PC-3 (cell line): ENCODE measurements around the gene MS4A7. TPM values are rescaled to one million over a fixed set of nuclear protein-coding genes. Genes with fewer than 3 reads are reported as not detected.

Experiments
- ATAC-seq: fragments of 200-7000 bp; cut with Tn5 transposase; 2 replicates; pipeline ENCODE4 v1.9.1; 2020; ENCODE audit warnings: mild to moderate bottlenecking, moderate library complexity
- BruUV-seq: library from RNA; stranded (reverse); fragments of 400-500 nt; replicated peaks from 2 replicates; lab custom pipeline; 2021; lab: Mats Ljungman, UMichigan
- CTCF ChIA-PET: fragments of 300-600 bp; sonication (Branson Sonifier 250); formaldehyde crosslinking; loops from one replicate; lab custom pipeline; 2022; ENCODE audit warnings: antibody characterized with exemption; lab: Charles Lee
- POLR2A ChIA-PET: fragments of 300-600 bp; sonication (Branson Sonifier 250); formaldehyde crosslinking; loops from one replicate; lab custom pipeline; 2022; ENCODE audit warnings: antibody characterized with exemption; ENCODE audit not compliant: unreplicated experiment; lab: Charles Lee
- DNase-seq: peaks from one replicate; pipeline ENCODE4 v3.0.0-alpha.2; 2015
- H2AFZ ChIP-seq: fragments of 300-600 bp; sonication (generic); 2 replicates; pipeline ENCODE4 v1.6.0; 2016; ENCODE audit warnings: antibody characterized with exemption, low read length
- H3F3A ChIP-seq: fragments of 300-600 bp; sonication (generic); one replicate; pipeline ENCODE4 v1.6.0; 2017; ENCODE audit warnings: antibody characterized with exemption, low read length, control low read depth, mild to moderate bottlenecking; ENCODE audit not compliant: unreplicated experiment
- H3K27ac ChIP-seq: fragments of 300-600 bp; sonication (generic); 2 replicates; pipeline ENCODE4 v1.5.1; 2016; ENCODE audit warnings: mild to moderate bottlenecking, low read length
- H3K27me3 ChIP-seq: fragments of 300-600 bp; sonication (generic); 2 replicates; pipeline ENCODE4 v1.6.1; 2016; ENCODE audit warnings: low read length, mixed read lengths
- H3K36me3 ChIP-seq: fragments of 300-600 bp; sonication (generic); 2 replicates; pipeline ENCODE4 v1.6.1; 2016; ENCODE audit warnings: low read depth, mixed run types, low read length, mixed read lengths
- H3K4me1 ChIP-seq: fragments of 300-600 bp; sonication (generic); 2 replicates; pipeline ENCODE4 v1.5.1; 2016; ENCODE audit warnings: low read length; ENCODE audit not compliant: insufficient read depth
- H3K4me2 ChIP-seq: fragments of 300-600 bp; sonication (generic); 2 replicates; pipeline ENCODE4 v1.6.0; 2016; ENCODE audit warnings: low read length
- H3K4me3 ChIP-seq: fragments of 300-600 bp; sonication (generic); 2 replicates; pipeline ENCODE4 v1.5.1; 2016; ENCODE audit warnings: mild to moderate bottlenecking, low read length, mixed read lengths
- H3K79me2 ChIP-seq: fragments of 300-600 bp; sonication (generic); 2 replicates; pipeline ENCODE4 v1.6.1; 2017; ENCODE audit warnings: low read length, mixed read lengths
- H3K9ac ChIP-seq: fragments of 300-600 bp; sonication (generic); 2 replicates; pipeline ENCODE4 v1.6.0; 2016; ENCODE audit warnings: mild to moderate bottlenecking, low read length
- H3K9me2 ChIP-seq: fragments of 300-600 bp; sonication (generic); replicated peaks from 2 replicates; pipeline ENCODE4 v1.6.1; 2016; ENCODE audit warnings: mixed run types, low read length, mixed read lengths
- H3K9me3 ChIP-seq: fragments of 300-600 bp; sonication (generic); 2 replicates; pipeline ENCODE4 v1.6.1; 2016; ENCODE audit warnings: low read length, mixed read lengths
- H4K20me1 ChIP-seq: fragments of 300-600 bp; sonication (generic); 2 replicates; pipeline ENCODE4 v1.6.1; 2016; ENCODE audit warnings: low read length, mixed read lengths
- CTCF ChIP-seq: fragments of 300-600 bp; sonication (generic); conservative IDR thresholded peaks from 2 replicates; pipeline ENCODE4 v1.5.1; 2017; ENCODE audit warnings: antibody characterized with exemption, low read depth, mild to moderate bottlenecking, low read length
- EZH2 ChIP-seq: fragments of 300-600 bp; sonication (generic); IDR thresholded peaks from one replicate; pipeline ENCODE4 v1.6.1; 2017; ENCODE audit warnings: antibody characterized with exemption, mild to moderate bottlenecking, low read length; ENCODE audit not compliant: unreplicated experiment
- EZH2phosphoT487 ChIP-seq: fragments of 300-600 bp; sonication (generic); IDR thresholded peaks from 2 replicates; pipeline ENCODE4 v1.6.1; 2018; ENCODE audit warnings: mild to moderate bottlenecking, antibody characterized with exemption, low read length, borderline replicate concordance
- intact Hi-C: fragments of 100-400 bp; cut with micrococcal nuclease; formaldehyde crosslinking; loops from 2 replicates; pipeline ENCODE4 v1.9.0; 2023
- total RNA-seq: library from RNA; depleted of rRNA; stranded (reverse); fragments of >200 nt; gene quantifications from 2 replicates; pipeline ENCODE4 v1.2.3, GENCODE V29; 2014

MS4A7 gene
- total RNA-seq, 1 experiment from 2014 or later = 2.1 TPM

DNA sequence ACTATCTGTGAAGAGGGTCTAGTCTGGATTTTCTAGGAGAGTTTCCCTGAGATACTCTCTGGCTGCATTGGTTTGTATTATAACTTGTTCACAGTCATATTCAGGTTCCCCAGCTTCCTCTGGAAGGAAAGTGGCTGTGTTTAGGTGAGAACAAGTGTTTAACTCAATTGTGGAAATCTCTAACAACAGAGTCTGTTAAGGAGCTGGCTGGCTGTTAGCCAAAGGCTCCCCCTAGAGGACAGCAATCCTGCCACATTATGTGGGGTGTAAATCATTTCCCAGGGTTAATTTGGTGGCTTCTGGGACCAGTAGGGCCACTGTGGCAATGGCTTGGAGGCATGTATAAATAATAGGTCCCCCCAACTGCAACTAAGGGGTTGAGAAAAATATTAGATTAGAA, 32.8 kb upstream of the MS4A7 start:
- ChIA-PET POLR2A (interaction anchor here (0.6 kb wide), 1 partner anchor 172 kb away, joined by 6 read pairs; no protein-coding TSS in a partner anchor), CTCF (no interaction called here)
- Histone ChIP-seq H3K27ac (no peak overlapping the region), H3K36me3 (no peaks in the 10 kb centered on the region), H3K9me2 (no peaks in the 10 kb centered on the region), H3K79me2 (no peaks in the 10 kb centered on the region), H3K4me1 (no peaks in the 10 kb centered on the region), H3K27me3 (peaks cover 58% of the 10 kb centered on the region), H3K9ac (no peak overlapping the region), H3K4me2 (no peak overlapping the region), H3K9me3 (no peaks in the 10 kb centered on the region), H3F3A (no peaks in the 10 kb centered on the region), H4K20me1 (no peaks in the 10 kb centered on the region), H2AFZ (no peak overlapping the region), H3K4me3 (no peak overlapping the region)
- TF ChIP-seq EZH2phosphoT487 (no peak), CTCF (peak; percentile 70), EZH2 (no peak)
- no peak for ATAC-seq
- peak; percentile 54 for DNase-seq
- intact Hi-C loops = no loop called here
- no TSS peak for BruUV-seq

DNA sequence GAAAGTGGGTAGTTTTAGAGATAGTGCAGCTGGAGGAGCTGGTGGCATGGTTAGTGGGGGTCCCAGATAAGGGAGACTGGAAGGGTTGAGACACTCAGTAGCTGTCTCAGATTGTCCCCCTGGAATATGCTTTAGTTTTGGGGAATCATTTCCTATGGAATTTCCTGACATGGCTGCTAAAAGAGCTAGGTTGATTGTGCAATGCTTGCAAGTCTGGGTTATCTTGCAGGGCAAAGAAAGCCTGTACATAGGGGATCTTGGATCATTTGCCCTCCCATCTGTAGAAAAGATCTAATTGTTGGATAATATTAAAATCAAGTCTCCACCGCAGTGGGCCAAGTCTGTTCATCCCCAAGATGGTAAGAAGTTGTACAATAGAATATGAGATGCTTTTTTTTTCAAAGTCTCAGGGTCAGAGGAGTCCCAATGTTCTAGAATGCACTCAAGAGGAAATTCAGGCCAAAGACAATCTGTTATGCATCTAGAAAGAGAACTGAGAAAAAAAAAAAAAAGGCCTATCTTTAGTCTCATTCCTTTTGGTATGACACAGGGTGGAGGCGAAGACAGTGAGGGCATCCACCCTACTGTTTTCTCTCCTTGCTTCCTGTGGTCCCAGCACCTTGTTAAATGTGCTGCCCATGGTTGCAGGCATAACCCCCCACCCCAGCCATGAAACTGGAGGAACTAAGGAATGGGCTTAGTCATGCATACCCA, 31.1 kb upstream of the MS4A7 start:
- no peaks in the 10 kb centered on the region for H3K36me3 ChIP-seq
- H3K4me1 ChIP-seq = no peaks in the 10 kb centered on the region
- no peak overlapping the region for H3K4me3 ChIP-seq
- no peaks in the 10 kb centered on the region for H3F3A ChIP-seq
- no peaks in the 10 kb centered on the region for H3K9me3 ChIP-seq
- H3K27ac ChIP-seq = no peak overlapping the region
- H3K9me2 ChIP-seq = no peaks in the 10 kb centered on the region
- ATAC-seq (no peak), DNase-seq (no peak)
- H3K27me3 ChIP-seq = peaks cover 50% of the 10 kb centered on the region
- H3K4me2 ChIP-seq = no peak overlapping the region
- ChIA-PET CTCF (no interaction called here), POLR2A (no interaction called here)
- no peak for TF ChIP-seq EZH2
- no peak for TF ChIP-seq CTCF
- no peak for TF ChIP-seq EZH2phosphoT487
- no peak overlapping the region for H2AFZ ChIP-seq
- no peaks in the 10 kb centered on the region for H4K20me1 ChIP-seq
- no peak overlapping the region for H3K9ac ChIP-seq
- H3K79me2 ChIP-seq = no peaks in the 10 kb centered on the region
- intact Hi-C loops = no loop called here
- no TSS peak for BruUV-seq

GRCh38 chr11:60348116-60348515, 30.2 kb upstream of the MS4A7 start:
- intact Hi-C loops = no loop called here
- H3K27ac ChIP-seq = no peak overlapping the region

More at GRCh38 chr11:60348116-60348515, 30.2 kb upstream of the MS4A7 start:
- Histone ChIP-seq H3K36me3 (no peaks in the 10 kb centered on the region), H3F3A (no peaks in the 10 kb centered on the region), H3K9me2 (no peaks in the 10 kb centered on the region), H3K4me3 (no peak overlapping the region), H3K4me2 (no peak overlapping the region), H3K9me3 (no peaks in the 10 kb centered on the region), H3K27me3 (peaks cover 49% of the 10 kb centered on the region), H3K79me2 (no peaks in the 10 kb centered on the region), H4K20me1 (no peaks in the 10 kb centered on the region), H3K9ac (no peak overlapping the region), H2AFZ (no peak overlapping the region), H3K4me1 (no peaks in the 10 kb centered on the region)
- ATAC-seq = no peak
- no peak for DNase-seq
- no TSS peak for BruUV-seq
- TF ChIP-seq EZH2 (no peak), CTCF (peak; percentile 38; the same call in 1 of the 2 replicates), EZH2phosphoT487 (no peak)
- ChIA-PET CTCF (no interaction called here), POLR2A (no interaction called here)
